CD4-positive, CD25-positive, alpha-beta regulatory T cell (primary cell): Measurements from ENCODE around the gene BUB3. TPM values are rescaled to one million over a fixed set of nuclear protein-coding genes. Genes with fewer than 3 reads are reported as not detected.

Experiments used
- ATAC-seq, 2 donors: fragments of 150-1000 bp; cut with Tn5 transposase; one replicate each; pipeline ENCODE4 v1.10.0; 2021; ENCODE audit warnings: low read depth in 2 of 2, moderate number of reproducible peaks in 2 of 2, moderate library complexity in 1 of 2
- DNase-seq, 3 donors: peaks; one replicate each; pipeline versions ENCODE4 v3.0.0 to v3.0.0-alpha.2; 2012 to 2022; ENCODE audit warnings: mixed read lengths in 1 of 3
- H3K27ac ChIP-seq: one replicate; pipeline ENCODE4 v1.7.0; 2013; ENCODE audit warnings: mild to moderate bottlenecking, low read length; ENCODE audit not compliant: insufficient read depth, poor library complexity, severe bottlenecking
- H3K27me3 ChIP-seq: one replicate; pipeline ENCODE4 v1.7.0; 2013; ENCODE audit warnings: low read length; ENCODE audit not compliant: control insufficient read depth, insufficient read depth
- H3K36me3 ChIP-seq: one replicate; pipeline ENCODE4 v1.7.0; 2013; ENCODE audit warnings: mild to moderate bottlenecking, low read length, moderate library complexity; ENCODE audit not compliant: control insufficient read depth, insufficient read depth
- H3K4me1 ChIP-seq: 2 replicates; pipeline ENCODE4 v1.7.0; 2013; ENCODE audit warnings: mild to moderate bottlenecking, low read length; ENCODE audit not compliant: insufficient read depth, control insufficient read depth, poor library complexity, severe bottlenecking
- H3K4me3 ChIP-seq: one replicate; pipeline ENCODE4 v1.7.0; 2013; ENCODE audit warnings: low read depth, mild to moderate bottlenecking, low read length, moderate library complexity
- H3K9me3 ChIP-seq, 2 experiments: 1 replicate in 1 of 2; 2 replicates in 1 of 2; pipeline ENCODE4 v1.7.0; 2013; ENCODE audit warnings: low read length in 2 of 2, mild to moderate bottlenecking in 1 of 2, moderate library complexity in 1 of 2; ENCODE audit not compliant: control insufficient read depth in 2 of 2
- H3K27ac Mint-ChIP-seq, 3 donors: one replicate each; pipeline ENCODE4 v1.8.0; 2020 to 2022; ENCODE audit warnings: mild to moderate bottlenecking in 3 of 3, mixed read lengths in 3 of 3, moderate library complexity in 2 of 3
- H3K27me3 Mint-ChIP-seq: one replicate; pipeline ENCODE4 v1.8.0; 2022; ENCODE audit warnings: mild to moderate bottlenecking, mixed read lengths
- H3K36me3 Mint-ChIP-seq: one replicate; pipeline ENCODE4 v1.8.0; 2020; ENCODE audit warnings: mixed read lengths
- H3K4me1 Mint-ChIP-seq, 4 donors: one replicate each; pipeline ENCODE4 v1.8.0; 2020 to 2022; ENCODE audit warnings: mixed read lengths in 4 of 4, mild to moderate bottlenecking in 1 of 4
- H3K4me3 Mint-ChIP-seq, 4 donors: one replicate each; pipeline ENCODE4 v1.8.0; 2020 to 2022; ENCODE audit warnings: mild to moderate bottlenecking in 4 of 4, mixed read lengths in 4 of 4, moderate library complexity in 3 of 4
- H3K9me3 Mint-ChIP-seq, 7 donors: one replicate each; pipeline ENCODE4 v1.8.0; 2020 to 2022; ENCODE audit warnings: mixed read lengths in 7 of 7, mild to moderate bottlenecking in 3 of 7, moderate library complexity in 2 of 7
- polyA plus RNA-seq, 4 donors: library from polyadenylated mRNA; unstranded; fragments of 300-500 nt; fragmentation: Illumina TruSeq; gene quantifications; one replicate each; pipeline ENCODE4 v1.2.3, GENCODE V29; 2021
- total RNA-seq: library from RNA; stranded (reverse); gene quantifications from one replicate; pipeline ENCODE4 v1.2.3, GENCODE V29; 2022

The BUB3 gene, protein sequence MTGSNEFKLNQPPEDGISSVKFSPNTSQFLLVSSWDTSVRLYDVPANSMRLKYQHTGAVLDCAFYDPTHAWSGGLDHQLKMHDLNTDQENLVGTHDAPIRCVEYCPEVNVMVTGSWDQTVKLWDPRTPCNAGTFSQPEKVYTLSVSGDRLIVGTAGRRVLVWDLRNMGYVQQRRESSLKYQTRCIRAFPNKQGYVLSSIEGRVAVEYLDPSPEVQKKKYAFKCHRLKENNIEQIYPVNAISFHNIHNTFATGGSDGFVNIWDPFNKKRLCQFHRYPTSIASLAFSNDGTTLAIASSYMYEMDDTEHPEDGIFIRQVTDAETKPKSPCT
- total RNA-seq = 162 TPM
- polyA plus RNA-seq = 100 to 1,000 TPM; 311 to 369 (median 336) TPM

DNA sequence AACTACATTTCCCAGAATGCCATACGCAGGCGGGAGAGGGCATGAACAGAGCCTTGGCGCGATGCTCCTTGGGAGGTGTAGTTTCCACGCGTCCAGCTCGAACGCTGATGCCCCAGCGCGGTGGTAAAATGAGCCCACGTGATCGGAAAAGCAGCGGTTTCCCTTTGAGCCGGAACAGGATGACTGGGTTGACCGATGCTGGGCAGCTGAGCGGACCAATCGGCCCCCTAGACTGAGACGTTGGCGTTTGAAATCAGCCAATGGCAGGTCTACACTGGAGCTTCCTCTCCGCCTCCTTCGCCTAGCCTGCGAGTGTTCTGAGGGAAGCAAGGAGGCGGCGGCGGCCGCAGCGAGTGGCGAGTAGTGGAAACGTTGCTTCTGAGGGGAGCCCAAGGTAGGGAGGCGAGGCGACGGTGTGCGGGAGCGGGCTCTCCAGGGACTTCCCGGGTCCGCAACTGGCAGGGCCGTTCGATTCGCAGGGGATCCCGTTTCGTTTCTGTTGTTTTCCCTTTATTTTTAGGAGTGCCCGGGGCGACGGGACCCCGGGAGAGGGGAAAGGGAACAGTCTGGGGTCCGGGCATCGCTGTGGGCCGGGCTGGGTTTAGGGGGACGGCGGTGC, at the start of gene BUB3:
Gene BUB3, plus strand, starts transcription at position 311 of the 619 bp plus-strand sequence. CDS start 516 bp downstream, outside the sequence.
- Mint-ChIP-seq H3K27me3 (peaks cover 37% of the 10 kb centered on the region), H3K27ac (peak within 1 kb of the TSS; percentile 97 to 100 (median 100)), H3K36me3 (peaks cover 27% of the 10 kb centered on the region), H3K4me3 (peak within 1 kb of the TSS; percentile 95 to 100 (median 100)), H3K9me3 (no peaks in the 10 kb centered on the region), H3K4me1 (peaks cover 25 to 88% (median 49%) of the 10 kb centered on the region in 4 donors)
- Histone ChIP-seq H3K4me1 (peaks cover 74% of the 10 kb centered on the region), H3K27me3 (peaks cover 10% of the 10 kb centered on the region), H3K36me3 (peaks cover 28% of the 10 kb centered on the region), H3K9me3 (no peaks in the 10 kb centered on the region), H3K4me3 (peak within 1 kb of the TSS; percentile 90), H3K27ac (peak within 1 kb of the TSS; percentile 82)
- peak; percentile 93 to 96 for ATAC-seq
- DNase-seq = peak; percentile 92 to 100 (median 95)

DNA sequence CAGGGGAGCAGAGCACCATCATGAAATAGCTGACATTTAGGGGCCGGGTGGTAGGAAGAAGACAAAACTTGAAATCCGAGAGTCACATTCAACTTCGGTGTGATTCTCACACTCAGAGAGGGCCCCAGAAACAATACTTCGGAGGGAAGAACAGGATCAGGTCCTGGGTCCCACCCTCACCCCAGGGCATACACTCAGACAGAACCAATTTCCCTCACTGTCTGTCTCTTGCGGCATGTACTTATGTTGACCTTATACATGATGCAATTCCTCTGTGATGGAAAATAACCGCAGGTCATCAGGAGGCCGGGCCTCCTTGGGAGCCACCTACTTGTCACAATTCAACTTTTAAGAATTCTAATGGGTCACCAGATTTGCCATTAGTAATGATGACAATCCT, 44.7 kb upstream of the BUB3 start:
- Histone ChIP-seq H3K27ac (no peak overlapping the region), H3K9me3 (no peaks in the 10 kb centered on the region), H3K4me1 (no peaks in the 10 kb centered on the region), H3K4me3 (no peak overlapping the region), H3K36me3 (no peaks in the 10 kb centered on the region), H3K27me3 (no peaks in the 10 kb centered on the region)
- Mint-ChIP-seq H3K27me3 (peaks cover 14% of the 10 kb centered on the region), H3K9me3 (no peaks in the 10 kb centered on the region), H3K36me3 (no peaks in the 10 kb centered on the region), H3K4me1 (no peaks in the 10 kb centered on the region), H3K27ac (no peak overlapping the region), H3K4me3 (no peak overlapping the region)
- DNase-seq = no peak
- no peak for ATAC-seq

DNA sequence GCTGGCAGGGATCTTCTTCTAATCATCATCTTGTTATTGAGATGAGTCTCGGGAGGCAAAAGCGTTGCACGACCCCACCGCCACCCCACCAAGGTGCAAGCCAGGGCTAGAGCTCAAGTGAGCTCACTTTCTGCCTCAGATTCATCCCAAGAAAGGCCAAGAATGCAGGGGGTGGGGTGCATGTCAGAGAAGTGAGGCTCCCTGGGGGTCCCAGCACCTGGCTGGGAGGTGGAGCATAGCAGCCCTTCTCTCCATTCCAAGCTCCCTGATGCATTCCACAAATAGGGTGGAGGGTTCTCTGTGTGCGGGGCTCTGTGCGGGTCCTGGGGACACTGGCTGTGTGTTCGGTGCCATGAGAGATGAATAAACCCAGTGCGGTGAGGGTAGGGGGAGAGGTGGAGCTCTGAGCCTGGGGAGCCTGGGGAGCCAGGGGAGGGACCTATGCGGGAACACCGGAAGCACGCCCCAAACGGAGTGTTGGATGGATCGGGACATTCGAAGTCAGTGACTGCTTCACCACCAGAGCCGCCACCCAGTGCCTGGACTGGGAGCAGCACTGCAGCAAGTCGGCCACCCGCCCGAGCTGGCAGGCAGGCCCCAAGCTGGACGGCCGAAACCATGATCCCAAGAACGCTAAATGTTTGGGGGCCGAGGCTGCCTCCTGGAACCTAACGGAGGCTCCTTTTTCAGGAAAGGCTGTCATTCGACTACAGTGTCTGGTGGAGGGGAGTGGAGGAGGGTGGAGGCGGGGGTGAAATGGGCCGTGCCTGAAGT, 36.4 kb upstream of the BUB3 start:
- Histone ChIP-seq H3K4me1 (no peaks in the 10 kb centered on the region), H3K27ac (no peak overlapping the region), H3K36me3 (no peaks in the 10 kb centered on the region), H3K27me3 (peaks cover 13% of the 10 kb centered on the region), H3K4me3 (no peak overlapping the region), H3K9me3 (no peaks in the 10 kb centered on the region)
- Mint-ChIP-seq H3K36me3 (no peaks in the 10 kb centered on the region), H3K27ac (no peak overlapping the region), H3K9me3 (peaks cover 0 to 1% (median 0%) of the 10 kb centered on the region in 7 donors), H3K4me1 (no peaks in the 10 kb centered on the region), H3K27me3 (peaks cover 58% of the 10 kb centered on the region), H3K4me3 (no peak overlapping the region)
- DNase-seq (no peak), ATAC-seq (no peak)

DNA sequence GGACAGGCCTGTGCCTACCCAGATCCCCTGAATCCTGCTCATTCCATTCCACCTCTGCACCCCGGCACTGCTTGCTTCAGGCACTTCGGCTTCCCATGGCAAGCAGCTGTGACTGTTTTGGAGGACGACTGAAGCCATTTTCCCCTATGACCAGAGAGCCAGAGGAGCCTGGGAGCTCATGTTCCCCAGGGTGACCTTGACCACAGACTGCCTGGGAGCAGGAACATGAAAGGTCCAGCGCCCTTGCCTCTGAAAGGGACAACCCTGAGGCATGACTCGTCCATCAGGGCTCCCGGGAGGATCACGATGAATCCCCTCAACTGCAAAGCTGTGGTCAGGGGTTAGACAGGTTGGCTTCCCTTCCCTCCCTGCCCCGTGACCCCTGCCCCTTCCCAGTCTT, 35.1 kb upstream of the BUB3 start:
- no peak overlapping the region for H3K27ac ChIP-seq
- peaks cover 13% of the 10 kb centered on the region for H3K27me3 ChIP-seq
- H3K4me3 ChIP-seq = no peak overlapping the region
- H3K36me3 Mint-ChIP-seq = no peaks in the 10 kb centered on the region
- no peak overlapping the region for H3K27ac Mint-ChIP-seq
- H3K4me3 Mint-ChIP-seq = no peak overlapping the region
- H3K4me1 Mint-ChIP-seq = no peaks in the 10 kb centered on the region
- DNase-seq = no peak
- H3K4me1 ChIP-seq = no peaks in the 10 kb centered on the region
- H3K36me3 ChIP-seq = no peaks in the 10 kb centered on the region
- no peak for ATAC-seq
- H3K9me3 Mint-ChIP-seq = peaks cover 0 to 1% (median 0%) of the 10 kb centered on the region in 7 donors
- H3K27me3 Mint-ChIP-seq = peaks cover 57% of the 10 kb centered on the region
- H3K9me3 ChIP-seq = no peaks in the 10 kb centered on the region

DNA sequence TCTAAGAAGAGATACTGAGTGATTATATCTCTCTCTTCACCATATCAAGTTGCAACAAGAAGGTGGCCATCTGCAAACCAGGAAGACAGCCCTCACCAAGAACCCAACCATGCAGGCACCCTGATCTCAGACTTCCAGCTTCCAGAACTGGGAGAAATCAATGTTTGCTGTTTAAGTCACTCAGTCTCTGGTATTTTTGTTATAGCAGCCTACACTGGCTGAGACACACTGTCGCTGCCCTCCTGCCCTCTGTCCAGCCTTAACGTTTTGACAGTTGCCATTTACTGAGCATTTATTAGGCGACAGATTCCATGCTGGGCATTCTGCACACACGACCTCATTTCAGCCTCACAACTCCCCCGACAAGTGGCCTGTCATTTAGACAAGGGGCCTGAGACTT, 28.0 kb upstream of the BUB3 start:
- Histone ChIP-seq H3K27me3 (peaks cover 46% of the 10 kb centered on the region), H3K27ac (no peak overlapping the region), H3K4me3 (no peak overlapping the region), H3K9me3 (no peaks in the 10 kb centered on the region), H3K36me3 (no peaks in the 10 kb centered on the region), H3K4me1 (no peaks in the 10 kb centered on the region)
- Mint-ChIP-seq H3K36me3 (no peaks in the 10 kb centered on the region), H3K4me1 (no peaks in the 10 kb centered on the region), H3K4me3 (no peak overlapping the region), H3K9me3 (peaks cover 0 to 3% (median 0%) of the 10 kb centered on the region in 7 donors), H3K27me3 (peaks cover 53% of the 10 kb centered on the region), H3K27ac (no peak overlapping the region)
- DNase-seq = no peak
- ATAC-seq = no peak

DNA sequence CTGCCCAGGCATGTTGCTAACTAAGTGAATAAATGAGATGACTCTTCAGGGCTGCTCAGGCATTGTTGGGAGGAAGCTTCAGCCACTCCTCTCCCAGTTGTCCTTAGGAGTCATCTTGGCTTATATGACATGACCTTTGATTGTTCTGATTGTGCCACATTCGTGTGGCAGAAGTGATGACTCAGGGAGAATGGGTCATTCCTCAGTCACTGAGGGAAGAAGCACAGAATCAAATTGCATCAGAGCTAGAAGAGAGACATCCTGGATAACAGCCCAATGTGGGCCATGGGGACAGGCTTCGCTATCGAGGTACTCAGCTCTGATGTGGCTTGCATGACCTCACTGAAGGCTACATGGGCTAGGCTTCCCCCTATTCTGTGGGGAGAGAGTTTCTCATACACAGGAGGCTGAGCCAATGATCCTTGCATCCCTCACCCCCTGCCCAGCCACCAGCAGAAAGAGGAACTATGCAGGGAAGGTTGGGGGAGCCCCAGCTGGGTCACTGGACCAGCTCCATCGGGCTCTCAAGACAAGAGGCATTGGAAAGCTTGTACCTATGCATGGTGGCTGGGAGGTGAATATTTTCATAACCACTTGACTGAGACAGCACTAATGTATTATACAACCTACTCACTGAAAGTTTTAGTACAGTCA, 24.5 kb upstream of the BUB3 start:
- no peaks in the 10 kb centered on the region for H3K9me3 ChIP-seq
- peaks cover 76% of the 10 kb centered on the region for H3K27me3 Mint-ChIP-seq
- no peak overlapping the region for H3K27ac ChIP-seq
- peaks cover 70% of the 10 kb centered on the region for H3K27me3 ChIP-seq
- ATAC-seq (no peak), DNase-seq (no peak)
- no peaks in the 10 kb centered on the region for H3K36me3 ChIP-seq
- H3K27ac Mint-ChIP-seq = no peak overlapping the region
- H3K4me1 ChIP-seq = peaks cover 22% of the 10 kb centered on the region
- H3K4me1 Mint-ChIP-seq = peaks cover 0 to 23% (median 16%) of the 10 kb centered on the region in 4 donors
- H3K4me3 ChIP-seq = no peak overlapping the region
- peaks cover 0 to 6% (median 0%) of the 10 kb centered on the region in 7 donors for H3K9me3 Mint-ChIP-seq
- H3K36me3 Mint-ChIP-seq = no peaks in the 10 kb centered on the region
- no peak overlapping the region for H3K4me3 Mint-ChIP-seq
